Activated naive CD8-positive, alpha-beta T cell (primary cell): ENCODE measurements around the gene WBP1.
"Not testable (repeated sequence)": the region's sequence is repeated elsewhere in the genome, so short reads cannot be mapped to it uniquely, and the experiment has no call there.

Experiments used
- H3K27ac Mint-ChIP-seq: one replicate; pipeline ENCODE4 v1.8.0; 2021; ENCODE audit warnings: mixed read lengths
- H3K27me3 Mint-ChIP-seq: one replicate; pipeline ENCODE4 v1.8.0; 2021; ENCODE audit warnings: mixed read lengths
- H3K36me3 Mint-ChIP-seq: one replicate; pipeline ENCODE4 v1.8.0; 2021; ENCODE audit warnings: mixed read lengths
- H3K4me1 Mint-ChIP-seq: one replicate; pipeline ENCODE4 v1.8.0; 2021; ENCODE audit warnings: low read depth, mixed read lengths
- H3K4me3 Mint-ChIP-seq: one replicate; pipeline ENCODE4 v1.8.0; 2021; ENCODE audit warnings: mild to moderate bottlenecking, mixed read lengths
- H3K9me3 Mint-ChIP-seq: one replicate; pipeline ENCODE4 v1.8.0; 2021; ENCODE audit warnings: low read depth, mixed read lengths

WBP1 gene

DNA sequence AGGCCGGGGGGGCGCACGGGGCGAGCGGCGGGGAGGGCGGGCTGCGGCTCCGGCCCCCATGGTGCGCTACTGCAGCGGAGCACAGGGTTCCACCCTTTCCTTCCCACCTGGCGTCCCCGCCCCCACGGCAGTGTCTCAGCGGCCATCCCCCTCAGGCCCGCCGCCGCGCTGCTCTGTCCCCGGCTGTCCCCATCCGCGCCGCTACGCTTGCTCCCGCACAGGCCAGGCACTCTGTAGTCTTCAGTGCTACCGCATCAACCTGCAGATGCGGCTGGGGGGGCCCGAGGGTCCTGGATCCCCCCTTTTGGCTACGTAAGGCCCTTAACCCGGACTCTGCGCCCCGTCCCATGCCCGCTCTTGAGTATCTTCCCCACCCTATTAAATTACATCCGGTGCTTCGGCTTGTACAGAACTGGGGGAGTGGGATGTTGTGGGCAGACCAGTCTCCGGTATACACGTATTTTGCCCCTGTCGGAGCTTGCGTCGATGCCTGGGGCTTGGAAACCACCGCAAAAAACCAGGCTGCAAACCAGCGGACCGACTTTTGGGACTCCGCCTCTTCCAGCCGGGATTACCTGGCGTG lies 598 bp upstream of the WBP1 start:
- Mint-ChIP-seq H3K9me3 (no peaks in the 10 kb centered on the region), H3K4me1 (peaks cover 54% of the 10 kb centered on the region), H3K4me3 (peak overlapping the region; percentile 98), H3K36me3 (peaks cover 7% of the 10 kb centered on the region), H3K27me3 (no peaks in the 10 kb centered on the region), H3K27ac (peak overlapping the region; percentile 98)

GRCh38 chr2:74458938-74459363 lies 713 bp downstream of the WBP1 start:
- Mint-ChIP-seq H3K27ac (peak overlapping the region; percentile 98), H3K4me1 (peaks cover 61% of the 10 kb centered on the region), H3K27me3 (no peaks in the 10 kb centered on the region), H3K4me3 (peak overlapping the region; percentile 98), H3K36me3 (peaks cover 10% of the 10 kb centered on the region), H3K9me3 (no peaks in the 10 kb centered on the region)

DNA sequence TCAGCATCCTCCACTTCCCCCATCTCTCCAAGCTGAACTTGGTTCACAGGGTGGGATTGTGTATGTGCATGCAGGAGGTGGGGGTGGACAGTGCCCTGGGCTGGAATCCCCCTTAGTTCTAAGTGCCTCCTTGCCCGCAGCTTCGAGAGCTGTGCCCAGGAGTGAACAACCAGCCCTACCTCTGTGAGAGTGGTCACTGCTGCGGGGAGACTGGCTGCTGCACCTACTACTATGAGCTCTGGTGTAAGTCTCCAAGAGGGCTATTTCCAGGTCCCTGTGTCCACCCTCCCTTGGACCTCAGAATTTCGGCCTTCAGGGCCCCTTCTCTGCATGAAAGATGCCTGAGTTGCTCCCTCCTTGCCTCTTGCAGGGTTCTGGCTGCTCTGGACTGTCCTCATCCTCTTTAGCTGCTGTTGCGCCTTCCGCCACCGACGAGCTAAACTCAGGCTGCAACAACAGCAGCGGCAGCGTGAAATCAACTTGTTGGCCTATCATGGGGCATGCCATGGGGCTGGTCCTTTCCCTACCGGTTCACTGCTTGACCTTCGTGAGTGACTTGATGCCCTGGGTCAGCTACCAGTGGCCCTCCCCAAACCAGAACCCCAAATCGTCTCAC lies 1.4 kb downstream of the WBP1 start:
- H3K36me3 Mint-ChIP-seq = peaks cover 10% of the 10 kb centered on the region
- peak overlapping the region; percentile 98 for H3K4me3 Mint-ChIP-seq
- H3K9me3 Mint-ChIP-seq, H3K27me3 Mint-ChIP-seq: not testable (repeated sequence)
- H3K27ac Mint-ChIP-seq = peak overlapping the region; percentile 16
- peaks cover 60% of the 10 kb centered on the region for H3K4me1 Mint-ChIP-seq

GRCh38 chr2:74460187-74460586 lies 1.9 kb downstream of the WBP1 start:
- not testable (repeated sequence) for H3K36me3 Mint-ChIP-seq, H3K27ac Mint-ChIP-seq, H3K27me3 Mint-ChIP-seq, H3K9me3 Mint-ChIP-seq
- H3K4me3 Mint-ChIP-seq = peak overlapping the region; percentile 98
- peaks cover 56% of the 10 kb centered on the region for H3K4me1 Mint-ChIP-seq

DNA sequence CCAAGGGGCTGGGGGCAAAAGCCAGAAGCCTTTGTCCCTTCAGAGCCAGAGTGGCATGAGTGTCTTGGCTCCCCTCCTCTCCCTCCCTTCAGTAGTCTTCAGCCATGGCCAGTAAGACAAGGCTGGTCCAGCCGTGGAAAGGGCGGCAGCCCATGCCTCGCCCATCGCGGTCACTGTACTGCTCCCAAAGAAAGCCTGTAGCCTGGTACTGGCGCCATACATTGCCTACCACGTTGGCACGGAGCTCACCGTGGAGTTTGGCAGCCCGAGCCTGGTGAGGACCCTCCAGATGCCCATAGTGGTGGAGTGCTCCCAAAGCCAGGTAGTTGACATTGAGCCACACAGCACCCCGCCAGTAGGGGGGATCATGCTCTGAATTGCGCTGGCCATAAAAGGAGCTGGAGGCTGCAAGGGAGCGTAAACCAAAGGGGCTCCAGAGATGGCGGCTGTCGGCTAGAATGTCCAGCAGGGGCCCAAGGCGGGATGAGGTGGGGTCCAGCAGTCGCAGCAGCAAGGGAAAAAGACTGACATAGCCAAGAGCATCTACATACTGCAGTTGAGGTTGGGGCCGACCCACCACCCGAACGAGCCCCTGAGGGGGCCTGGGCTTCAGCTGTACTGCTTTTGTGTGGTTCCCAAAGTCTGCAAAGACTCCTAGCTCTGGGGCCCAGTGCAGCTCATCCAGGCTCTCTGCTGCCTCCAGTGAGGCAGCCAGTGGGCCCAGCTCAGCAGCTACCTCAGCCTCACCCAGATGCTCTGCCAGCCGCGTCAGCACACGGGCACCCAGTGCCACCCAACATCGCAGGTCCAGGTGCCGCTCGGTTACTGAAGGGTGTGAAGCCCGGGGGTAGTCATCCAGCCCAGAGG lies 3.2 kb downstream of the WBP1 start:
- no peaks in the 10 kb centered on the region for H3K27me3 Mint-ChIP-seq
- H3K4me1 Mint-ChIP-seq = peaks cover 51% of the 10 kb centered on the region
- no peak overlapping the region for H3K27ac Mint-ChIP-seq
- no peaks in the 10 kb centered on the region for H3K9me3 Mint-ChIP-seq
- peaks cover 5% of the 10 kb centered on the region for H3K36me3 Mint-ChIP-seq
- no peak overlapping the region for H3K4me3 Mint-ChIP-seq

DNA sequence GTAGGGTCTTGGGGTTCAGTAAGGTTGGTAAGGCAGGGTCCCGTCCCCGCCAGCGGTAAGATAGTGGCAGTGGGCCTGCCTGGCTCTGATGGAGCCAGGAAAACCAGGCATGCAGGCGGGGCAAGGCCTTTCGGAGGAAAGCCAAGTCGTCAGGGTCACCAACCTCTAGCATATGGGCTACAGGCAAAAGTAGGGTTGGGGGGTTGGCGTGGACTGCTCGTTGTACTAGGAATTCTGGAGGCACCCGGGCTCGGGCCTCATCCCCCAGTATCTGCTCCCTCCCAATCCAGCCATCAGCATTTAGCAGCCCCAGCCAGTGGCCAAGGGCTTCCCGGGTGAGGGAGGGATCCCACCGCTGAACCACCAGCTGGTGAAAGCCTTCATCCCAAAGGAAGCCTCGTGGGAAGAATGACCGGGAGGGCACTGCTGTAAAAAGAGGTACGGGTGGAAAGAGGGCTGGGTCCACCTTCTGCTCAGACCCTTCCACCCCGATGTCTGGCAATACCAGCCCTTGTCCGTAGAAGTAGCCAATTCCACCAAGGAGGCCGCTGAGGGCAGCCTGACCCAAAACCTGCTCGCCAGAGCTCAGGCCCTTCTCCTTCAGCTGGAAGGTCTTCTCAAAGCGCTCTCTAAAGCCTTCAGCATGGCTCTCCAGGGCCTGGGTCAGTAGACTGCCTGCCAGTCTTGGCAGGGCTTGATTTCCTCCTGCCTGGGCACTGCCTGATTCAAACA lies 4.0 kb downstream of the WBP1 start:
- H3K27ac Mint-ChIP-seq = no peak overlapping the region
- H3K4me3 Mint-ChIP-seq = peak overlapping the region; percentile 84
- H3K36me3 Mint-ChIP-seq = peaks cover 4% of the 10 kb centered on the region
- peaks cover 44% of the 10 kb centered on the region for H3K4me1 Mint-ChIP-seq
- H3K27me3 Mint-ChIP-seq = no peaks in the 10 kb centered on the region
- no peaks in the 10 kb centered on the region for H3K9me3 Mint-ChIP-seq

GRCh38 chr2:74462786-74463105 lies 4.5 kb downstream of the WBP1 start:
- peaks cover 3% of the 10 kb centered on the region for H3K36me3 Mint-ChIP-seq
- no peaks in the 10 kb centered on the region for H3K27me3 Mint-ChIP-seq
- no peaks in the 10 kb centered on the region for H3K9me3 Mint-ChIP-seq
- peaks cover 41% of the 10 kb centered on the region for H3K4me1 Mint-ChIP-seq
- peak overlapping the region; percentile 84 for H3K4me3 Mint-ChIP-seq
- H3K27ac Mint-ChIP-seq = peak overlapping the region; percentile 12

DNA sequence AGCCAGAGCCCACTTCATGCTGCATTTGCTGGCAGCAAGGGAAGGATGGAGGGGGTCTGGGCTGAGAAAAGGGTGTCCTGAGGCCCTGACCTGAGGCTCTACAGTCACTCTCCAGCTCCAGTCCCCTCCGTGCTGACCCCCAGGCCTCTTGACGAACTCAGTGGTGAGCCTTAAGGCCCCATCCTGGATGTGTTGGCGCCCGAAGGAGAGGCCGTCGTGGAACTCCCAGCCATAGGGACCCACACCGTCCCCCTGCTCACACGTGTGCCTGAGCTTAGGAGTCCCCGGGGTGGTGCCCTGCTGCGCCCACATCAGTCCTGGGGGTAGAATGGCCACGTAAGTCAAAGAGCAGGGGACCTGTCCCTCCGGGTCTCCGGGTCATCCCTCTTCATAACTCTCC lies 6.2 kb downstream of the WBP1 start:
- Mint-ChIP-seq H3K36me3 (peaks cover 3% of the 10 kb centered on the region), H3K9me3 (no peaks in the 10 kb centered on the region), H3K4me3 (peak overlapping the region; percentile 84), H3K4me1 (peaks cover 27% of the 10 kb centered on the region), H3K27me3 (no peaks in the 10 kb centered on the region), H3K27ac (peak overlapping the region; percentile 76)

DNA sequence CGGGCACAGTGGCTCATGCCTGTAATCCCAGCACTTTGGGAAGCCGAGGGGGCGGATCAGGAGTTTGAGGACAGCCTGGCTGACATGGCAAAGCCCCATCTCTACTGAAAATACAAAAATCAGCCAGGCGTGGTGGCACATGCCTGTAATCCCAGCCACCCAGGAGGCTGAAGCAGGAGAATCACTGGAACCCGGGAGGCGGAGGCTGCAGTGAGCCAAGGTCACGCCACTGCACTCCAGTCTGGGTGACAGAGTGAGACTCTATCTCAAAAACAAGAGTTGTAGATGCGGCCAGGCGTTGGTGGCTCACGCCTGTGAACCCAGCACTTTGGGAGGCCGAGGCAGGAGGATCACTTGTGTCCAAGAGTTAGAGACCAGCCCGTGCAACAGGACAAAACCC lies 12.5 kb downstream of the WBP1 start:
- H3K36me3 Mint-ChIP-seq, H3K27me3 Mint-ChIP-seq, H3K9me3 Mint-ChIP-seq: not testable (repeated sequence)
- Mint-ChIP-seq H3K27ac (peak overlapping the region; percentile 94), H3K4me3 (peak overlapping the region; percentile 80), H3K4me1 (peaks cover 23% of the 10 kb centered on the region)

DNA sequence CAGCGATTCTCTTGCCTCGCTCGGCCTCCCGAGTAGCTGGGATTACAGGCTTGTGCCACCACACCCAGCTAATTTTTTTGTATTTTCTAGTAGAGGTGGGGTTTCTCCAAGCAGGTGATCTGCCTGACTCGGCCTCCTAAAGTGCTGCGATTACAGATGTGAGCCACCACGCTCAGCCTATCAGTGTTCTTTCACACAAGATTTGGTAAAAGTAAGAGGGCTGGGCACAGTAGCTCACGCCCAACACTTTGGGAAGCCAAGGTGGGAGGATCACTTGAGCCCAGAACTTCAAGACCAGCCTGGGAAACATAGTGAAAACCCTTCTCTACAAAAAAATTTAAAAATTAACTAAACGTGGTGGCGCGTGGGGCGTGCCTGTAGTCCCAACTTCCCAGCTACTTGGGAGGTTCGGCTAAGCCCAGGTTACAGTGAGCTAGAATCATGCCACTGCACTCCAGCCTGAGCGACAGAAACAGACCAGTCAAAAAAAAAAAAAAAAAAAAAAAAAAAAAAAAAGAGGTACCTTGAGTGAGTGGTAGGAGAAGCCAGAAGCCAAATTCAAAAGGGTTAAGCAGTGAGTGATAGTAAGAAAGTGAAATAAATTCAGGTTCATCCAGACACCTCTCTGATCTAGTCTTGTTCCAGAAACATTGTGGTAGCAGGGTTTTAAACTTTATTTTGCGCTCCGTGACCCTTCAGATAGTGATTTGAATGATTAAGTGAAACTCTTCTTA lies 13.3 kb downstream of the WBP1 start:
- Mint-ChIP-seq H3K4me3 (peak overlapping the region; percentile 99), H3K27me3 (no peaks in the 10 kb centered on the region), H3K36me3 (peaks cover 4% of the 10 kb centered on the region), H3K9me3 (no peaks in the 10 kb centered on the region), H3K4me1 (peaks cover 21% of the 10 kb centered on the region), H3K27ac (peak overlapping the region; percentile 97)

DNA sequence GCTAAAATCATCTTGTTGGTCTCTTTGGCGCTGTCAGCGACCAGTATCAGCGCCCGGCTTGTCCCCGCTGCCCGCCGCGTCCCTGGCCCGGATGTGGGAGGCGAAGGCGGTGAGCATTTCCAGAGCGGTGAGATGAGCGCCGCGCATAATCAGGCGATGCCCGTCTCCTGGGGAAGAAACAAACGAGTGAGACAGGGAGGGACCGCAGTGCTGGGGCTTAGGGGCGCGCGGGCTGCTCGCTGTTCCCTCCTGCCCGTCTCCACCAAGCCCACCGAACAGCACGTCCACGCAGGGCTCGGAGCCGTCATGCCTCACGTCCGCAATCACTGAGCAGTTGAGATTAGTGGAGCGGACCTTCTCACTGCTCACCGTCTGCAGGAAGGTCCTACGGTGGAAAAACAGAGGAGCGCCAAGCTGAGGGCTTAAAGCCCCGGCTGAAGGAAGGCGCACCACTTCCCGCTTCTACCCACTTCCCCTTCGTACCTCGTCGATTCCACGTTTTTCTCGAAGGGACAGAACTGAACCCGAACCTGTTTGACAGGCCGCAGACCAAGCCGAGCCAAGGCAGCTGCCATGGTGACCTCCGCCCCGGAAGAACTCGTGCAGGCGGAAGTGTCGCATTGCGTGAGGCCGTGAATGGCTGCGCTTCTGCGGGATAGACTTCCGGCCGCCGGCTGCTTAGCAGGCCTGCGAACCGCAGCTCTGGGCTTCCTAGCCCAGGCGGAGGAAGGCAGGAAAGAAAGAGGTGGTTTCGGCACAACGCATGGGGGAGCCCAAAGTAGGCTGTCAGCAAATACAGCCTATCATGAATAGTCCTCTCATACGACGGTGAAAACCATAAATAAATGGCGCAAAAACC lies 14.1 kb downstream of the WBP1 start, which contains the start of gene MRPL53:
TSS of gene MRPL53 (minus strand) at position 595 of the 859 bp plus-strand sequence. CDS start at position 575, 20 bp downstream.
- Mint-ChIP-seq H3K36me3 (peaks cover 4% of the 10 kb centered on the region), H3K9me3 (no peaks in the 10 kb centered on the region), H3K27ac (peak within 1 kb of the TSS; percentile 97), H3K4me3 (peak within 1 kb of the TSS; percentile 99), H3K27me3 (no peaks in the 10 kb centered on the region), H3K4me1 (peaks cover 21% of the 10 kb centered on the region)

GRCh38 chr2:74472945-74473258 lies 14.7 kb downstream of the WBP1 start:
- Mint-ChIP-seq H3K27ac (peak overlapping the region; percentile 97), H3K4me3 (peak overlapping the region; percentile 99), H3K36me3 (peaks cover 7% of the 10 kb centered on the region), H3K27me3 (no peaks in the 10 kb centered on the region), H3K4me1 (peaks cover 21% of the 10 kb centered on the region), H3K9me3 (no peaks in the 10 kb centered on the region)

DNA sequence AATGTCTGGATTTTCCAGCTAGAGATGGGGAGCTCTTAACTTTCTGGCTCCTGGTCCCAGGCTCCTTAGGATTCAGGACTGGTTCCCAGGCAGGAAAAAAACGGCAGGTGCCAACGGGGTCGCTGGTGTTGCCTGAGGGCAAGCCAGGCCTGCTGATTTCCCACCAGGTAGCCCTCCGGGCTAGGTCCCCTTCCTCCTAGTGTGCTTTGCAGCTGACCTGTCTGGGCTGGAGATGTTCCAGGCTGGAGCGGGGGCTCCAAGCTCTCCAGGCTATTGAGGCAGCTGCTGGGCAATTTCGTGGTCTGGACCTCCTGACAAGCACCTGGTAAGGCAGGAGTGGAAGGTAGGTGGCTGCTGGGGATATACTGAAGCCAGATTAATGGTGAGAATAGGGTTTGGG lies 16.2 kb downstream of the WBP1 start:
- Mint-ChIP-seq H3K4me1 (peaks cover 25% of the 10 kb centered on the region), H3K27ac (no peak overlapping the region), H3K36me3 (peaks cover 7% of the 10 kb centered on the region), H3K4me3 (no peak overlapping the region), H3K27me3 (no peaks in the 10 kb centered on the region), H3K9me3 (no peaks in the 10 kb centered on the region)

- H3K4me3 Mint-ChIP-seq = no peak overlapping the region
- peaks cover 7% of the 10 kb centered on the region for H3K36me3 Mint-ChIP-seq
- H3K9me3 Mint-ChIP-seq = no peaks in the 10 kb centered on the region
- H3K27me3 Mint-ChIP-seq = no peaks in the 10 kb centered on the region
- peaks cover 25% of the 10 kb centered on the region for H3K4me1 Mint-ChIP-seq
- no peak overlapping the region for H3K27ac Mint-ChIP-seq
Observed at GRCh38 chr2:74474899-74475298, 16.7 kb downstream of the WBP1 start.
